ENCODE results near the gene CYB561D2. TPM values are rescaled to one million over a fixed set of nuclear protein-coding genes. Genes with fewer than 3 reads are reported as not detected.

Gene CYB561D2
- total RNA-seq, 1 experiment from 2014 or later: 27.5 TPM

DNA sequence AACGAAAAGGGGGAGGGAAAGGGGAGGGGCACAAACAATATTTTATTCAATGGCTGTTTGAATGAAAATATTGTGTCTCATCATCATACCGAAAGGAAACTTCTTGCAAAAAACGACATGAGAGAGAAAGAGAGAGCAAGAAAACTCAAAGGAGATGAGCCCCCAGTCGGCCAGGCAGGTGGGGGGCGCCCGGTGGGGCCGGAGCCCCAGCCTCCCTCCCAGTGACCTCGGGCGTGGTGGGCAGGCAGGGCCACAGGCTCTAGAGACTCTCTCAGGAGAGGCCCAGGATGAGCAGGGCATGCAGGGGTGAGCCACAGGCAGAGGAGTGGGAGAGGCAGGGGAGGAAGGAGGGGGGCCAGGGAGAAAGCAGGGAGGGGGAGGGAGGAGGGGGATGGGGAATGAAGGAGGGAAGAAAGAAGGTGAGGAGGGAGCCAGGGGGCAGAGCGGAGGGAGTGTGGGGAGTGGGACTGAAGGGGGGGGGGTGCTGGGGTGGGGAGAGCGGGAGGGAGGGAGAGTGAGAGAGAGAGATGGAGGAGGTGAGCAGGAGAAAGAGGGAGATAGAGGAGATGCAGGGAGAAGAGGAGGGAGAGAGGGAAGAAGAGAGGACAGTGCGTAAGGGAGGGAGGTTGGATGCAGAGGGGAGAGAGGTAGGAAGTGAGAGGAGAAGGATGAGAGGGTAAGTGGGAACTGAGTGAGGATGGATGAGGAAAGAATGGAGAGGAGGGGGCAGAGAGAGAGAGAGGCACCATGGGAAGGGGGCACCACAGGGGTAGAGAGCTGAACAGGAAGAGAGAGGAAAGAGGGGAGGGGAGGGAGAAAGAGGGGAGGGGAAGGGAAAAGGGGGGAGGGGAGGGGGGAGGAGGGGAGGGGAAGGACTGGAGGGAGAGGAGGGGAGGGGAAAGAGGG, 22.7 kb downstream of the CYB561D2 start:
- in situ Hi-C loops (cut with HindIII; ENCODE audit: low pct_unique_long_range_greater_than_20kb, low sequenced_read_pairs) (no loop called here), intact Hi-C loops (cut with micrococcal nuclease; ENCODE audit: unreplicated experiment) (loop anchor here (10.0 kb wide), 1 partner anchor 171 kb away; no protein-coding TSS in a partner anchor)
- no peaks in the 10 kb centered on the region for H3K36me3 ChIP-seq (ENCODE audit: control insufficient read depth, insufficient read depth, low read length)
- no TSS peak for BruUV-seq (replicated peaks)
- no peak overlapping the region for H3K27ac ChIP-seq (ENCODE audit: low read length)
- ATAC-seq: no peak
- DNase-seq (ENCODE audit: low read depth, low spot score): no peak
- H3K9me3 ChIP-seq (ENCODE audit: control insufficient read depth, insufficient read depth, low read depth, low read length): no peaks in the 10 kb centered on the region
- POLR2A ChIA-PET: no interaction called here
- H3K27me3 ChIP-seq (ENCODE audit: control insufficient read depth, insufficient read depth, low read length): no peaks in the 10 kb centered on the region
- TF ChIP-seq, protein P1, sequence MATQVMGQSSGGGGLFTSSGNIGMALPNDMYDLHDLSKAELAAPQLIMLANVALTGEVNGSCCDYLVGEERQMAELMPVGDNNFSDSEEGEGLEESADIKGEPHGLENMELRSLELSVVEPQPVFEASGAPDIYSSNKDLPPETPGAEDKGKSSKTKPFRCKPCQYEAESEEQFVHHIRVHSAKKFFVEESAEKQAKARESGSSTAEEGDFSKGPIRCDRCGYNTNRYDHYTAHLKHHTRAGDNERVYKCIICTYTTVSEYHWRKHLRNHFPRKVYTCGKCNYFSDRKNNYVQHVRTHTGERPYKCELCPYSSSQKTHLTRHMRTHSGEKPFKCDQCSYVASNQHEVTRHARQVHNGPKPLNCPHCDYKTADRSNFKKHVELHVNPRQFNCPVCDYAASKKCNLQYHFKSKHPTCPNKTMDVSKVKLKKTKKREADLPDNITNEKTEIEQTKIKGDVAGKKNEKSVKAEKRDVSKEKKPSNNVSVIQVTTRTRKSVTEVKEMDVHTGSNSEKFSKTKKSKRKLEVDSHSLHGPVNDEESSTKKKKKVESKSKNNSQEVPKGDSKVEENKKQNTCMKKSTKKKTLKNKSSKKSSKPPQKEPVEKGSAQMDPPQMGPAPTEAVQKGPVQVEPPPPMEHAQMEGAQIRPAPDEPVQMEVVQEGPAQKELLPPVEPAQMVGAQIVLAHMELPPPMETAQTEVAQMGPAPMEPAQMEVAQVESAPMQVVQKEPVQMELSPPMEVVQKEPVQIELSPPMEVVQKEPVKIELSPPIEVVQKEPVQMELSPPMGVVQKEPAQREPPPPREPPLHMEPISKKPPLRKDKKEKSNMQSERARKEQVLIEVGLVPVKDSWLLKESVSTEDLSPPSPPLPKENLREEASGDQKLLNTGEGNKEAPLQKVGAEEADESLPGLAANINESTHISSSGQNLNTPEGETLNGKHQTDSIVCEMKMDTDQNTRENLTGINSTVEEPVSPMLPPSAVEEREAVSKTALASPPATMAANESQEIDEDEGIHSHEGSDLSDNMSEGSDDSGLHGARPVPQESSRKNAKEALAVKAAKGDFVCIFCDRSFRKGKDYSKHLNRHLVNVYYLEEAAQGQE (IDR thresholded peaks at IDR 0.05; ENCODE audit: insufficient read depth in 1 of 2, low read depth in 2 of 2, low read length in 1 of 2): no peak
- TF ChIP-seq TCF7L2 (IDR thresholded peaks at IDR 0.05; ENCODE audit: low read depth, low read length) (no peak), POLR2AphosphoS5 (IDR thresholded peaks at IDR 0.05; ENCODE audit: low read depth, low read length) (no peak), SIN3A (IDR thresholded peaks at IDR 0.05; ENCODE audit: borderline replicate concordance, insufficient read depth, low read depth, low read length) (no peak)
- TF ChIP-seq, protein P2, sequence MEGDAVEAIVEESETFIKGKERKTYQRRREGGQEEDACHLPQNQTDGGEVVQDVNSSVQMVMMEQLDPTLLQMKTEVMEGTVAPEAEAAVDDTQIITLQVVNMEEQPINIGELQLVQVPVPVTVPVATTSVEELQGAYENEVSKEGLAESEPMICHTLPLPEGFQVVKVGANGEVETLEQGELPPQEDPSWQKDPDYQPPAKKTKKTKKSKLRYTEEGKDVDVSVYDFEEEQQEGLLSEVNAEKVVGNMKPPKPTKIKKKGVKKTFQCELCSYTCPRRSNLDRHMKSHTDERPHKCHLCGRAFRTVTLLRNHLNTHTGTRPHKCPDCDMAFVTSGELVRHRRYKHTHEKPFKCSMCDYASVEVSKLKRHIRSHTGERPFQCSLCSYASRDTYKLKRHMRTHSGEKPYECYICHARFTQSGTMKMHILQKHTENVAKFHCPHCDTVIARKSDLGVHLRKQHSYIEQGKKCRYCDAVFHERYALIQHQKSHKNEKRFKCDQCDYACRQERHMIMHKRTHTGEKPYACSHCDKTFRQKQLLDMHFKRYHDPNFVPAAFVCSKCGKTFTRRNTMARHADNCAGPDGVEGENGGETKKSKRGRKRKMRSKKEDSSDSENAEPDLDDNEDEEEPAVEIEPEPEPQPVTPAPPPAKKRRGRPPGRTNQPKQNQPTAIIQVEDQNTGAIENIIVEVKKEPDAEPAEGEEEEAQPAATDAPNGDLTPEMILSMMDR (IDR thresholded peaks at IDR 0.05): no peak
- CTCF ChIA-PET: no interaction called here
- H3K4me3 ChIP-seq (ENCODE audit: low read depth in 2 of 2, low read length in 2 of 2): no peak overlapping the region
- H3K4me1 ChIP-seq (ENCODE audit: control insufficient read depth, insufficient read depth, low read length): no peaks in the 10 kb centered on the region; the same call in 1 of the 2 replicates

DNA sequence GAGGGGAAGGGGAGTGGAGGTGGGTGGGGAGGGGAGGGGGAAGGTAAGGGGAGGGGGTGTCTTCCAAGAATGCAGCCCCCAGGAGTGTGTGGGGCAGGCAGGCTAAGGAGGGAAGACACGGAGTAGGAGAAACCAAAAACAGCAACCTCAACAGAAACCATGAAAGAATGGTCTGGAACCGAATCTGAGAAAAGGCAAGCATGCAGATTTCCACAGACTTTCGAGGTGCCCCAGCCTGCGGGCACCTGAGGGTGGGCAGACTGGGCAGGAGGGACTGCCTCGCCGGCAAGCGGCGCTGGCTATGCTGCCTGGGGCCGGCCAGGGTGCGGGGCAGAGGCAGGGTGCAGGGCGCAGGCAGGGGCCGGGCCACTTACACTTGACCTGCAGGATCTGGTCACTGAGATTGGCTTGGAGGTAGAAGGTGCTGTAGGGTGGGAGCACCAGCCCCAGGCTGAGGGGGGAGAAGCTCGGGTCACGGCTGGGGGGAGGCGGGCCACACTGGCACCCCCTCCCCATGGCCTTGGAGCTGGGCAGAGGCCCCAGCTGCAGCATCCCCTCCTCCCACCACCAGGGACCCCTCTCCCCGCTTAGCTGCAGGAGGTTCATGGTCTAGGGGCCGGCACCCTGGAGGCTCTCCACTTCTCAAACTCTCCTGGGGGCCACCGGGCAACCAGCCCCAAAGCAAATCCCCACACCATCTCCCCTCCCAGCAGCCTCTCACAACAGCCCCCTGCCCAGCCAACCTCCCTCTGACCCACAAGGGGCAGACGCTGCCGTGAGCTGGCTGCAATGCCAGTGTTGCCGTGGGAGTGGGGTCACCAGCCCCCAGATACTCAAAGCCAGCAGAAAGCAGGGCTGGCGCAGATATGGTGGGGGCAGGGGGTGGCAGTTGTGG, 23.9 kb downstream of the CYB561D2 start:
- BruUV-seq (replicated peaks): no TSS peak
- TF ChIP-seq SIN3A (IDR thresholded peaks at IDR 0.05; ENCODE audit: borderline replicate concordance, insufficient read depth, low read depth, low read length) (no peak), TCF7L2 (IDR thresholded peaks at IDR 0.05; ENCODE audit: low read depth, low read length) (no peak), POLR2AphosphoS5 (IDR thresholded peaks at IDR 0.05; ENCODE audit: low read depth, low read length) (no peak)
- TF ChIP-seq, protein P2 (IDR thresholded peaks at IDR 0.05): no peak
- TF ChIP-seq, protein P1 (IDR thresholded peaks at IDR 0.05; ENCODE audit: insufficient read depth in 1 of 2, low read depth in 2 of 2, low read length in 1 of 2): no peak
- no peaks in the 10 kb centered on the region; the same call in 1 of the 2 replicates for H3K4me1 ChIP-seq (ENCODE audit: control insufficient read depth, insufficient read depth, low read length)
- DNase-seq (ENCODE audit: low read depth, low spot score): no peak
- POLR2A ChIA-PET: no interaction called here
- H3K27me3 ChIP-seq (ENCODE audit: control insufficient read depth, insufficient read depth, low read length): no peaks in the 10 kb centered on the region
- no peak overlapping the region for H3K27ac ChIP-seq (ENCODE audit: low read length)
- CTCF ChIA-PET: no interaction called here
- H3K9me3 ChIP-seq (ENCODE audit: control insufficient read depth, insufficient read depth, low read depth, low read length): no peaks in the 10 kb centered on the region
- in situ Hi-C loops (cut with HindIII; ENCODE audit: low pct_unique_long_range_greater_than_20kb, low sequenced_read_pairs) (no loop called here), intact Hi-C loops (cut with micrococcal nuclease; ENCODE audit: unreplicated experiment) (loop anchor here (10.0 kb wide), 1 partner anchor 170 kb away; no protein-coding TSS in a partner anchor)
- ATAC-seq: peak; percentile 55; the same call in 1 of the 2 replicates
- no peaks in the 10 kb centered on the region for H3K36me3 ChIP-seq (ENCODE audit: control insufficient read depth, insufficient read depth, low read length)
- no peak overlapping the region for H3K4me3 ChIP-seq (ENCODE audit: low read depth in 2 of 2, low read length in 2 of 2)
